GM19240 (cell line): ENCODE results near the gene MSH4.
"Not testable (repeated sequence)": the region's sequence is repeated elsewhere in the genome, so short reads cannot be mapped to it uniquely, and the experiment has no call there.

Experiments
- DNase-seq: peaks from one replicate; pipeline ENCODE4 v3.0.0; 2011; ENCODE audit warnings: low spot score; ENCODE audit not compliant: insufficient read length

MSH4 gene

GRCh38 chr1:75932304-75932703 is 135.6 kb downstream of the MSH4 start, which contains the start of gene ASB17:
ASB17 (minus strand) TSS chr1:75932404; CDS start chr1:75932291, 113 bp downstream.
- no peak for DNase-seq

- no peak for DNase-seq
Observed at GRCh38 chr1:75937034-75937433, 140.4 kb downstream of the MSH4 start.

- not testable (repeated sequence) for DNase-seq
Observed at GRCh38 chr1:75943037-75943436, 146.4 kb downstream of the MSH4 start.

- DNase-seq = no peak
Observed at GRCh38 chr1:75950176-75950575, 153.5 kb downstream of the MSH4 start.

- DNase-seq = no peak
Observed at GRCh38 chr1:75952016-75952415, 155.3 kb downstream of the MSH4 start.

- DNase-seq = no peak
Observed at GRCh38 chr1:75953461-75953860, 156.8 kb downstream of the MSH4 start.

GRCh38 chr1:75954586-75954985 is 157.9 kb downstream of the MSH4 start:
- DNase-seq = no peak
